ENCODE measurements around the gene OTUB1.

GRCh38 chr11:63993993-63994392 lies 7.8 kb downstream of the OTUB1 start:
- no peak for TF ChIP-seq CEBPZ (IDR thresholded peaks at IDR 0.05; ENCODE audit: low read length)
- no peak for TF ChIP-seq ZMYM3 (CRISPR knock-in tag; IDR thresholded peaks at IDR 0.05)
- TF ChIP-seq POLR2A (IDR thresholded peaks at IDR 0.05; ENCODE audit: insufficient read depth in 1 of 2, low read depth in 2 of 2, low read length in 2 of 2): no peak
- TF ChIP-seq CTCF (CRISPR knock-in tag; IDR thresholded peaks at IDR 0.05): no peak
- no peak for TF ChIP-seq ZNF768 (CRISPR knock-in tag; IDR thresholded peaks at IDR 0.05)
- no peak for TF ChIP-seq SPEN (CRISPR knock-in tag; IDR thresholded peaks at IDR 0.05; ENCODE audit: low read depth)
- TF ChIP-seq NBN (conservative IDR thresholded peaks at IDR 0.05): no peak
